Ramos (cell line): ENCODE results near the gene FMNL2.

Source experiments
- in situ Hi-C: fragments of 300-500 bp; cut with MboI; formaldehyde crosslinking; loops from one replicate; pipeline ENCODE4 v1.14.3; 2022; ENCODE audit warnings: low sequenced_read_pairs; ENCODE audit not compliant: unreplicated experiment

The FMNL2 gene

GRCh38 chr2:152483276-152484063 lies 148.5 kb downstream of the FMNL2 start:
- in situ Hi-C loops: no loop called here

- in situ Hi-C loops: no loop called here
Observed at GRCh38 chr2:152485954-152486736, 151.2 kb downstream of the FMNL2 start.

- in situ Hi-C loops: no loop called here
Observed at GRCh38 chr2:152486737-152487400, 151.9 kb downstream of the FMNL2 start.

DNA sequence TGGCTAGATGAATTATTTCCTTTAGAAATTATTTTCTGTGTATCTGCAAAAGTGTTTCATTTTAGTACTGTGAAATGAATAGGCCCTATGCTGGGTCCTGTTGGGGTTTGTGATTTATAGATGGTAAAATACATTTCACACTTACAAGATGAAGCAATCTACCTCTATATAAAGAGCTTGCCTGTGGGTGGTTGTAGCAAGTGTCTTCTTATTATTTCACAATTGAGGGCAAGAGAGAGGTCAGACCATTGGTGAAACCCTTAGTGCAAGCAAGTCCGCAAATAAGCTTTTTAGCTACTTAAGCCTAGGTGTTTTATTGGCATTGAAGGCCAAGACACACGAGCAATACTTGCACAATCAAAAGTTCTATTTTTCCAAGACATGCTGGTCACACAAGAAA lies 153.1 kb downstream of the FMNL2 start:
- in situ Hi-C loops: no loop called here

GRCh38 chr2:152489364-152489763 lies 154.4 kb downstream of the FMNL2 start:
- in situ Hi-C loops: no loop called here

- in situ Hi-C loops: no loop called here
Observed at GRCh38 chr2:152490686-152491455, 155.9 kb downstream of the FMNL2 start.

- in situ Hi-C loops: no loop called here
Observed at GRCh38 chr2:152492131-152492530, 157.2 kb downstream of the FMNL2 start.

DNA sequence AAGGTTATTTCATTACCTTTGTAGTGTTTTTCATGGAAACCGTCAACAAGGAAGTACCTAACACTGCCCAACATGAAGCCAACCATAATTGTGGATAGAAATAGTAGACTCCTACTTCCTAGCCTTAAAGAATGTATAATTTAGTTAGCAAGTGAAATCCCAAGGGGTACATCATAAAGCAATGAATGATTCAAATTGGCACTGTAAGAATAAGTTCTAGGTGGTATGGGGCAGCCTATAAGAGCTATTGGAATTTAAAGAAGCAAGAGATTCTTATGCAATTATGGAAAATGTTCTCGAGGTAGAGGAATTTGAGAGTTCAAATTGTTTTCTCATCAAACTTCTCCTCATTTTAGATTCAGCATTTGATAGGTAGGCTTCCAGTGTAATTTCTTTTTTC lies 157.9 kb downstream of the FMNL2 start:
- in situ Hi-C loops: no loop called here

GRCh38 chr2:152493417-152493816 lies 158.4 kb downstream of the FMNL2 start:
- in situ Hi-C loops: no loop called here

- in situ Hi-C loops: no loop called here
Observed at GRCh38 chr2:152493945-152494528, 159.1 kb downstream of the FMNL2 start.

DNA sequence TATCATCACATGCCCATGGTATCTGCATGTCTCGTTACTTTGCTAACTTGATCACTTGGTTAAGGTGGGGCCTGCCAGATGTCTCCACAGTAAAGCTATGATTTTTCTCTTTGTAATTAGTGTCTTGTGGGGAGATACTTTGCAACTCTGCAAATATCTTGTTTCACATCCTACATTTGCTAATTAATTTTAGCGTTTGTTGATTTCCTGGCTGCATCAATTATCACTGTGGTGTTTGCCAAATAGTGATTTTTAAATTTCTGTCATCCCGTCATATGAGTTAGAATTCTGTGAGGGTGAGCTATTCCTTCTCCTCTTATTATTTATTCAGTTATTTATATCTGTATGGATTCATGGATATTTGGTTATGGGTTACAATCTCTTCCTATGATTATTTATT lies 161.4 kb downstream of the FMNL2 start:
- in situ Hi-C loops: no loop called here

- in situ Hi-C loops: no loop called here
Observed at GRCh38 chr2:152497481-152498052, 162.6 kb downstream of the FMNL2 start.

DNA sequence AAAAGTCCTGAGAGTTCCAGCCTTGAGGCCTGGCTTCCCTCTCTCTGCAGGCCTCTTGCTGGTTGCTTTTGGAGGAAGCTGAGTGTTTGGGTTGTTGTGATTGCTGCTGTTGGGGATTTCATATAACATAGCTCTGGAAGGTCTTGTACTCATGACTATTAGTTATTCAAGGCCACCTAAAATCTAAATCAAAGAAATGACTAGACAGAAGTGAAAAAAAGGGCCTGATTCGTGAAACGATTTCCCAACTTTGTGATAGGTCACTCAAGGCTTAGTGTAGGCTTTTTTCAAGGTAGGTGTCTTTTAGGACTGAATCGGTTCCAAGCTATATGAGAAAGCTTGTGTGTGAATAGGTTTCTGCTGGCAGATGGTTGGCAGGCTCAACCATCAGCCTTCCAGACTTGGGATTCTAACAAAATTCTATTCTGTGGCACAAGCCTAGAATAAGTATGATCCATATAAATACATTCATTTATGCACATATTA lies 164.4 kb downstream of the FMNL2 start:
- in situ Hi-C loops: no loop called here

DNA sequence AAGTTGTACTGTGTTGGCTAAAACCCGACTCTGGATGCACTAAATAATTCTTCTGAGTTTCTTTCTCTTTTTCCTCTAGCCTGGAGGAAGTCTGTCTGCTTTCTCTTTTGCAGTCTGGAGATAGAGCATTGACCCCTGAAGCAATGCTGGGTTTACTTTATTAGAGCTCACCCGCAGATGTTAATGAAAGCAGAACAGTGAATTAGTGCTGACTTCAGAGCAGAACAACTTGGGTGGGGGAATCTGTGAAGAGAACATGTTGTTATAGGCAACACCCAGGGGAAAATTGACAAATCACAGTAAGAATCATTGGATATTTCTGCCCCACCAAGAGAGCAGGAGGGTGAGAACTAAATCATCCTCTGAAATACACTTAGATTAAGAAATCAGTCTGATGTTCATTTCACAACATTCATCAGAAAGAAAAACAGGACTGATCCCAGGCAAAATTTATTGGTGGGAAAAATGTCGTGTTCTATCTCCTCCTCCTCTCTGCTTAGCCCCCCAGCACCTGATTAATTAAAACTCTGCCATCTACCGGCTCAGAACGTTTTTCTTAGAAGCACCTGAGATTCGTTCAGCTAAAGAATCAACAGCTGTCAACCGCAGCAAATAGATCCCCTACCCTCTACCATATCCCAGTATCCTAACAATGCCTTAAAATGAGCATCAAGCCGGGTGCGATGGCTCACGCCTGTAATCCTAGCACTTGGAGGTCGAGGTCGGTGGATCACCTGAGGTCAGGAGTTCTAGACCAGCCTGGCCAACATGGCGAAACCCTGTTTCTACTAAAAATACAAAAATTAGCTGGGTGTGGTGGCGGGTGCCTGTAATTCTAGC lies 165.1 kb downstream of the FMNL2 start:
- in situ Hi-C loops: no loop called here

- in situ Hi-C loops: no loop called here
Observed at GRCh38 chr2:152500772-152501171, 165.8 kb downstream of the FMNL2 start.

- in situ Hi-C loops: no loop called here
Observed at GRCh38 chr2:152501666-152502065, 166.7 kb downstream of the FMNL2 start.

DNA sequence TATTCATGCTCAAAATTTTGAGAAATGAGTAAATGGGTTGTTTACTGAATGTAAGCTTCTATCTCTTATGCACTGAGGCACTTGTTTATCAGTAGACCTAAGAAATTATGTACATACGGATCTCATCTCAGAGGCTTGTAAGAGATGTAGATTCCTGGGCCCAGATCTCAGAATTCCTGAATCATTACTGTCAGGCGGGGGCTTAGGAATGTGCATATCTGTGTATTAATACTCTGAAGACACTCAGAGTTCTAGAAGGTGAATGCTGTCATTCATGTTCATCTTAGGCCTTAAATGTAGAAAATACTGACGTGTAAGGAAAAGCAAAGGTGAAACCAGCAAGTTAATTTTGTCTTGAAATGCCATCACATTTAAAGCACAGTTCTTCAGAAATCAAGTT lies 169.6 kb downstream of the FMNL2 start:
- in situ Hi-C loops: no loop called here

DNA sequence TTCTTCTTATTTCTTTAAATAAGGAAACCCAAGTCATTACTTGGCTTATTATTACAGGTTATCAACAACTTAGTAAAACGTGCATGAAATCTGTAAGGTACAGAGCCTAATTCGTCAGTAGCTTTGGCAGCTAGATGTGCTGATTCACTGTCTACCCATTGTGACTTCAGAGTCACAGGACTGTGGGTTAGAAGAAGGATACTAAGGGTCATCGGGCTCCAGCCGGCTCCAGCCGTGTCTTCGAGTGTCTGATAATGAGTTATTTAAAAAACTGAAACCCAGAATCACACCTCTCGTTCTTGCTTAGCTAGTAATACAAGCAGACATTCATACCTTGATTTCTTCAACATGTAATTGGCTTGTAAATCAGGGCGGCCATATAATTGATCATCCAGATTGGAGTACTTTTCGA lies 170.5 kb downstream of the FMNL2 start:
- in situ Hi-C loops: no loop called here

- in situ Hi-C loops: no loop called here
Observed at GRCh38 chr2:152506843-152507242, 171.9 kb downstream of the FMNL2 start.
